Stimulated activated naive B cell treated with anti-CD40 and anti-IgM and Interleukin-4, amounts not matched to agents 10 μg/mL and 1 μg/mL and 100 μg/mL, for 72 hours (primary cell): ENCODE data around the gene SLC38A6.
A peak's percentile ranks its signal among the peaks of the same experiment; 100 is the strongest.

Source experiments
- ATAC-seq, 2 donors: fragments of 150-1000 bp; cut with Tn5 transposase; replicated peaks; 2 replicates each; pipeline ENCODE4 v1.10.0; 2021; ENCODE audit warnings: moderate library complexity in 1 of 2
- DNase-seq: peaks from one replicate; pipeline ENCODE4 v3.0.0; 2021
- H3K27ac Mint-ChIP-seq: one replicate; pipeline ENCODE4 v1.8.0; 2022; ENCODE audit warnings: mild to moderate bottlenecking, mixed read lengths
- H3K27me3 Mint-ChIP-seq, 2 donors: one replicate each; pipeline ENCODE4 v1.8.0; 2022; ENCODE audit warnings: mixed read lengths in 2 of 2
- H3K36me3 Mint-ChIP-seq, 2 donors: one replicate each; pipeline ENCODE4 v1.8.0; 2022; ENCODE audit warnings: mixed read lengths in 2 of 2, mild to moderate bottlenecking in 1 of 2
- H3K4me1 Mint-ChIP-seq, 2 donors: one replicate each; pipeline ENCODE4 v1.8.0; 2022; ENCODE audit warnings: mixed read lengths in 2 of 2, mild to moderate bottlenecking in 1 of 2
- H3K4me3 Mint-ChIP-seq, 2 donors: one replicate each; pipeline ENCODE4 v1.8.0; 2022; ENCODE audit warnings: mild to moderate bottlenecking in 2 of 2, mixed read lengths in 2 of 2, moderate library complexity in 1 of 2
- H3K9me3 Mint-ChIP-seq, 2 donors: one replicate each; pipeline ENCODE4 v1.8.0; 2022; ENCODE audit warnings: mixed read lengths in 2 of 2, mild to moderate bottlenecking in 1 of 2

Gene SLC38A6

DNA sequence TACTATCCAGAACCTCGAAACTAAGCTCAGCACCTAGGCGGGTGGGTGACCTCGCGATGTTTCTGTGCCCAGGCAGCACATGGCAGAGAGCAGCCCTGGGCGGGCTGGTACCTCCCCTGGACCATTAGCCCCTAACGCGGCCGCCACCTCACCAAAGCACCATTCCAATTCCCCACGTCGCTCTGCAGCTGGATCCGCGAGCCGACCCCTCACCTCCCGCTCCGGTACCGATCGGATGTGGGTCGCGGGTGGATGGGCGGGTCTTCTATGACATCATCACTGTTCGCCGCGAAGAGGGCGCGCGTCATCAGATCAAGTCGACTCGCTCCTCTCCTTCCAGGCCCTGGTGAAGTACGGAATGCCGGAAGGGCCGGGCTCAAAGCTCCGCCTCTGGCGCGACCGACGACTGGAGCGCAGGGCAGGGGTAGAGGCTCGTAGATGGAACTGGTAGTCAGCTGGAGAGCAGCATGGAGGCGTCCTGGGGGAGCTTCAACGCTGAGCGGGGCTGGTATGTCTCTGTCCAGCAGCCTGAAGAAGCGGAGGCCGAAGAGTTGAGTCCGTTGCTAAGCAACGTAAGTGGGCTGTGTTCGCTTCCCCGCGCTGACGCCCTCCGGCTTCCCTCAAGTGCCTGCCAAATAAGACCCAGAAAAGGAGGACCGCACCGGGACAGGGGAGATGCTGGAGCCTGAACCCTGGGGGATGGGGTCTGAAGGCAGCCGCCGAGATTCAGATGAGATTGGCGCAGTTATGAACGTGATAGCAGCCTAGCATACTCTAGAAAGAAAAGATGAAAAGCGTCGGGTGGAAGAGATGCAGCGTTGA is at the start of gene SLC38A6, which contains the start of gene TRMT5:
SLC38A6 (plus strand) TSS at position 435 of the 822 bp plus-strand sequence; CDS start at position 468, 33 bp downstream.
TRMT5 (minus strand) TSS at position 269 of the 822 bp plus-strand sequence; CDS start at position 163, 106 bp downstream.
- peak; percentile 88 to 91 for ATAC-seq
- Mint-ChIP-seq H3K9me3 (no peaks in the 10 kb centered on the region), H3K4me3 (no peak within 1 kb of the TSS), H3K27ac (no peak within 1 kb of the TSS), H3K4me1 (peaks cover 8 to 19% of the 10 kb centered on the region in 2 donors), H3K36me3 (peaks cover 9 to 19% of the 10 kb centered on the region in 2 donors), H3K27me3 (no peaks in the 10 kb centered on the region)
- DNase-seq = peak; percentile 88

DNA sequence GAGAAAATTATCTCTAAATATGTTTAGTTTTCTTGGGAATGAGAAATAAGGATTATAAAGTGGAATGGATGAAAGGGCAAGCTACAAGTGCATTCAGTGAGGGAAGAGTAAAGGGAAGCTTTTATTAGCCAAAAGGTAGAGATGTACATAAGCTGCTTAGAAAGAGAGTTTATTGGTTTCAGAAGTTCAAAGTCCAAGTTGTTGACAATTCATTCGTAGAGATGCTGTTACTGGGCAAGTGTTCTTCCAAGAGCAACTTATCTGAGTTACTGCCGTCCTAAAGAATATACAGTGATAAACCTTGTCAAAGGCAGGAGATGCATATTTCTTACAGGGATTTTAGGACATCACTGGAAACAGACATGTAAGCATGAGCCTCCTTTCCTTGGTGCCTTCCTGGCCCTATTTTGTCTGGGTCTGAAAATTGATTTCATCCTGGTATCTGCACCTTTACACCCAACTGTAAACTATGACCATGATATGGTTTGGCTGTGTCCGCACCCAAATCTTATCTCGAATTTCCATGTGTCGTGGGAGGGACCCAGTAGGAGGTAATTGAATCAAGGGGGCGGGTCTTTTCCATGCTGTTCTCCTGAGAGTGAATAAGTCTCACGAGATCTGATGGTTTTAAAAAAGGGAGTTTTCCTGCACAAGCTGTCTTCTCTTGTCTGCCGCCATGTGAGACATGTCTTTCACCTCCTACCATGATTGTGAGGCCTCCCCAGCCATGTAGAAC is 47.0 kb upstream of the SLC38A6 start:
- DNase-seq (no peak), ATAC-seq (no peak)
- Mint-ChIP-seq H3K27ac (no peak overlapping the region), H3K9me3 (peaks cover 0 to 1% of the 10 kb centered on the region in 2 donors), H3K27me3 (no peaks in the 10 kb centered on the region), H3K4me3 (no peak overlapping the region), H3K4me1 (no peaks in the 10 kb centered on the region), H3K36me3 (peaks cover 19 to 20% of the 10 kb centered on the region in 2 donors)

DNA sequence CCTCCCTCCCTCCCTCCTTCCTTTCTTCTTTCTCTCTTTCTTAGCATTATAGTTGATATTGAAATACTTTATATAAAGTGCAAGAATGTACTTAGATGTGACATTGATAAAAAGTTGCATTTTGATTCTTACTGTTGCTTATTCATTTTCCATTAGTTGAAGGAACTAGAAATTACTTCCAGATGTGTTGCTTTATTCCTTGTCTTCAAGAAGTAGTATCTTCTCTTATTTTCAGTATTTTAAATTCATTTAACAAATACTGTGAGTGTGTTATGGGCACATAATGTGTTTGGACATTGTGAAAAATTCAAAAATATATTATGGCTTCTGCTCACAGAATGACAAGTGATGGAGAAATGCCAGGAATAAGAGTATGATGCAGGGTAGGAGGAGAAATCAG is 45.7 kb upstream of the SLC38A6 start:
- Mint-ChIP-seq H3K36me3 (peaks cover 22 to 24% of the 10 kb centered on the region in 2 donors), H3K27me3 (no peaks in the 10 kb centered on the region), H3K4me3 (no peak overlapping the region), H3K9me3 (peaks cover 0 to 5% of the 10 kb centered on the region in 2 donors), H3K4me1 (peaks cover 0 to 4% of the 10 kb centered on the region in 2 donors), H3K27ac (no peak overlapping the region)
- ATAC-seq = no peak
- DNase-seq = no peak

DNA sequence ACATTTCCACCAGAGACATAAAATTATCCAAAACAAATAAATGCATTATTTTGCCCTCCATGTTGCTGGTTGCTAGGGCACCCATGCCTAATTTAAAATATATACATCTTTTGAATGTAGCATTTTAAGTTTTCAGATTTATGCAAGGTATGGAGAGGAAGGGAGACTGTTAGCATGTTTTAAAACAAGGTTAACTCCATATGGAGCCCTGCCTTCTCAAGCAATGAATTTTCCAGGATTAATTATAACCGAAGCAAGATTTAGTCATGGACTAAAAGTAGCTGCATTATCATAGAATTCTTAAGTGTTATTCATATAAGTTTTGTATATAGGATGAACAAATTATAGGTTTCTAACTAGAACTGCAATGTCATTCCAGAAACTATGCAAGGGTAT is 37.4 kb upstream of the SLC38A6 start:
- DNase-seq (no peak), ATAC-seq (no peak)
- Mint-ChIP-seq H3K4me1 (peaks cover 12 to 13% of the 10 kb centered on the region in 2 donors), H3K4me3 (no peak overlapping the region), H3K36me3 (peaks cover 24 to 25% of the 10 kb centered on the region in 2 donors), H3K9me3 (peaks cover 0 to 4% of the 10 kb centered on the region in 2 donors), H3K27ac (no peak overlapping the region), H3K27me3 (no peaks in the 10 kb centered on the region)

DNA sequence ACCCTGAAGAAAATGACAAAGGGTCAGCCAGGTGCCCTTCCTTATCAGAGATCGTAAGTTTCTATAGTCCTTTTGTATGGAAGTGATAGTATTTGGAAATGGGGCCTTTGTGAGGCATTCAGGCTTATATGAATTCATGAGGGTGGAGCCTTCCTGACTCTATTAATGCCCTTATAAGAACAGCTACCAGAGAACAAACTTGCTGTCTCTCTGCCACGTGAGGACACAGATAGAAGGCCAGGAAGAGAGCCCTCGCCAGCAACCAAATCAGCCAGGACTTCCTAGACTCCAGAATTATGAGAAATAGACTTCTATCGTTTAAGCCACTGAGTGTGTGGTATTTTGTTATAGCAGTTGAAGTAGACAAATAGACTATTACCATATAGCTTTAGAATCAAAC is 36.8 kb upstream of the SLC38A6 start:
- H3K4me1 Mint-ChIP-seq = peaks cover 12% of the 10 kb centered on the region in 2 donors
- peaks cover 20 to 22% of the 10 kb centered on the region in 2 donors for H3K36me3 Mint-ChIP-seq
- no peak for ATAC-seq
- peaks cover 0 to 3% of the 10 kb centered on the region in 2 donors for H3K9me3 Mint-ChIP-seq
- H3K27ac Mint-ChIP-seq = no peak overlapping the region
- H3K4me3 Mint-ChIP-seq = no peak overlapping the region
- H3K27me3 Mint-ChIP-seq = no peaks in the 10 kb centered on the region
- DNase-seq = no peak

DNA sequence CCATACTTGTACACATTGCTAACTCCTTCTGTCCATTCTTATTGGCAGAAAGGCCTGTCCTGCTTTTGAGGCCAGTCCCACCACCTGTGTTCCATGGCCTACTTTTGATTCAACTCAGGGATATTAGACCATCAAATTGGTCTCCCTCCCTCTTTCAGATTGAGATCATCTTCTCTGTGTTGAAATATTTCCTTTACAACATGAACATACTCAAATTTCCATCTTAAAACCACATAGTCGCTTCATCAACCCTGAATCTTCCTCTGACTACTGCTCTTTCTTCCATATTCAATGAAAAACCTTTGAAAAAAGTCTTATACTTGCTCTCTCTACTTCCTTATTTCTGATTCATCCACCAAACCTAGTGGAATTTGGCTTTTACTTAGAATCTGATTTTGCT is 35.1 kb upstream of the SLC38A6 start:
- peak; percentile 57 to 72 for ATAC-seq
- no peaks in the 10 kb centered on the region for H3K9me3 Mint-ChIP-seq
- peaks cover 18% of the 10 kb centered on the region in 2 donors for H3K36me3 Mint-ChIP-seq
- H3K27me3 Mint-ChIP-seq = no peaks in the 10 kb centered on the region
- H3K27ac Mint-ChIP-seq = peak overlapping the region; percentile 3
- no peak for DNase-seq
- no peak overlapping the region for H3K4me3 Mint-ChIP-seq
- H3K4me1 Mint-ChIP-seq = peaks cover 9 to 12% of the 10 kb centered on the region in 2 donors

DNA sequence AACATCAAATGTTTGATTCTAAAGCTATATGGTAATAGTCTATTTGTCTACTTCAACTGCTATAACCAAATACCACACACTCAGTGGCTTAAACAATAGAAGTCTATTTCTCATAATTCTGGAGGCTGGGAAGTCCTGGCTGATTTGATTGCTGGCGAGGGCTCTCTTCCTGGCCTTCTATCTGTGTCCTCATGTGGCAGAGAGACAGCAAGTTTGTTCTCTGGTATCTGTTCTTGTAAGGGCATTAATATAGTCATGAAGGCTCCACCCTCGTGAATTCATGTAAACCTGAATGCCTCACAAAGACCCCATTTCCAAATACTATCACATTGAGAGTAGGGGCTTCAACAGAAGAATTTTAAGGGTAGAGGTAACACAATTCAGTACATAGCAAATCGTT is 34.3 kb upstream of the SLC38A6 start:
- no peak overlapping the region for H3K4me3 Mint-ChIP-seq
- DNase-seq (no peak), ATAC-seq (no peak)
- H3K9me3 Mint-ChIP-seq = no peaks in the 10 kb centered on the region
- peaks cover 9 to 12% of the 10 kb centered on the region in 2 donors for H3K4me1 Mint-ChIP-seq
- no peaks in the 10 kb centered on the region for H3K27me3 Mint-ChIP-seq
- H3K36me3 Mint-ChIP-seq = peaks cover 12 to 14% of the 10 kb centered on the region in 2 donors
- H3K27ac Mint-ChIP-seq = no peak overlapping the region

DNA sequence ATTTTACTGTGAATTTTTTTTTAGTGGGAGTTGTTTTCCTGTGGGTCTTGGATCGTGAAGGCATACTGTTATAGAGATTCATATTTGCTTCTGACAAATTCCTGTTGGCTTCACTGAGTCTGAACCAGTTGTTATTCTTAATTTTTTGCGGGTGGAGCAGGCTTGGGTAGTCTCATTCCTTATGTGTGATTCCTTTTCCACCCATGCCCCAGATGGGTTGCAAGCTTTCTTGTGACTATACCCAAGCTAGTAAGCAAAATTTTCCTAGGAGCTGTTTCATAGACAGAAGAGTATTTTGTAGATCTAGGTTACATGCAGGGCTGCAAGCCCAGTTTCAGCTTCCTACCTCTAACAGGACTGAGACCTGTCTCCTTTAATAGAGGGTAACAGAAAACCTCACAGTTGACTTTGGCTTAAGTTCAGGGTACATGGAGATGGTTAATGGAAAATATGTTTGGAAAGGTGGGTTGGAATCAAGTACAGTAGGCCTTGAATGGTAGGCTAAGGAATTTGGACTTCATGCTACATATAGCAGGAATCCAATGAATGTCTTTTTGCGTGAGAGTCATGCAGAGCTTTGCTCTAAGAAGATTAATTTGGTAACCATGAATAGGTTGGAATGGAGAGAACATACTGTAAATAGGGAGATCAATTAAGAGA is 29.1 kb upstream of the SLC38A6 start:
- no peak overlapping the region for H3K4me3 Mint-ChIP-seq
- H3K9me3 Mint-ChIP-seq = peaks cover 12 to 13% of the 10 kb centered on the region in 2 donors
- peaks cover 13 to 20% of the 10 kb centered on the region in 2 donors for H3K36me3 Mint-ChIP-seq
- DNase-seq (no peak), ATAC-seq (no peak)
- no peaks in the 10 kb centered on the region for H3K4me1 Mint-ChIP-seq
- H3K27ac Mint-ChIP-seq = no peak overlapping the region
- no peaks in the 10 kb centered on the region for H3K27me3 Mint-ChIP-seq

DNA sequence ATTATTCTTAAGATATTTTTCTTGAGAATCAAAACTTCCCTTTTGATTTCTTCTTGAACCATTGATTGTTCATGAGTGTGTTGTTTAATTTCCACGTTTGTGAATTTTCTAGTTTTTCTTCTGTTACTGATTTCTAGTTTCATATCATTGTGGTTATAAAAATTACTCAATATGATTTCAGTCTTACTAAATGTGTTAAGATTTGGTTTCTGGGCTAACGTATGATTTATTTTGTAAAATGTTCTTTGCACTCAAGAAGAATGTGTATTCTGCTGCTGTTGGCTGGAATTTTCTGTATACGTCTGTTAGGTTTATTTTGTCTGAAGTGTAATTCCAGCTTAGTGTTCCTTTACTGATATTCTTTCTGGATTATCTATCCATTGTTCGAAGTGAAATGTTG is 24.8 kb upstream of the SLC38A6 start:
- no peak for DNase-seq
- H3K27ac Mint-ChIP-seq = no peak overlapping the region
- no peaks in the 10 kb centered on the region for H3K4me1 Mint-ChIP-seq
- ATAC-seq = no peak
- peaks cover 43 to 51% of the 10 kb centered on the region in 2 donors for H3K36me3 Mint-ChIP-seq
- peaks cover 21 to 25% of the 10 kb centered on the region in 2 donors for H3K9me3 Mint-ChIP-seq
- no peak overlapping the region for H3K4me3 Mint-ChIP-seq
- H3K27me3 Mint-ChIP-seq = no peaks in the 10 kb centered on the region

DNA sequence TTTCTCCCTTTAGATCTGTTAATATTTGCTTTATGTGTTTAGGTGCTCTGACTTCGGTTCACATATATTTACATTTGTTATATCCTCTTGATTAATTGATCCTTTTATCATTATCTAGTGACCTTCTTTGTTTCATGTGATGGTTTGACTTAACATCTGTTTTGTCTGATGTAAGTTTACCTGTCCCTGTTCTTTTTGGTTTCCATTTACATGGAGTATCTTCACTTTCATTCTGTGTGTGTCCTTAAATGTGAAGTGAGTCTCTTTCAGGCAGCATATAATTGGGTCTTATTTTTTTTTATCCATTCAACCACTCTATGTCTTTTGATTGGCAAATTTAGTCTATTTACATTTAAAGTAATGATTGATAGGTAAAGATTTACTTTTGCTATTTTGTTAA is 24.4 kb upstream of the SLC38A6 start:
- no peaks in the 10 kb centered on the region for H3K4me1 Mint-ChIP-seq
- no peaks in the 10 kb centered on the region for H3K27me3 Mint-ChIP-seq
- no peak for DNase-seq
- H3K27ac Mint-ChIP-seq = no peak overlapping the region
- H3K9me3 Mint-ChIP-seq = peaks cover 21 to 25% of the 10 kb centered on the region in 2 donors
- no peak for ATAC-seq
- H3K4me3 Mint-ChIP-seq = no peak overlapping the region
- peaks cover 45 to 54% of the 10 kb centered on the region in 2 donors for H3K36me3 Mint-ChIP-seq

DNA sequence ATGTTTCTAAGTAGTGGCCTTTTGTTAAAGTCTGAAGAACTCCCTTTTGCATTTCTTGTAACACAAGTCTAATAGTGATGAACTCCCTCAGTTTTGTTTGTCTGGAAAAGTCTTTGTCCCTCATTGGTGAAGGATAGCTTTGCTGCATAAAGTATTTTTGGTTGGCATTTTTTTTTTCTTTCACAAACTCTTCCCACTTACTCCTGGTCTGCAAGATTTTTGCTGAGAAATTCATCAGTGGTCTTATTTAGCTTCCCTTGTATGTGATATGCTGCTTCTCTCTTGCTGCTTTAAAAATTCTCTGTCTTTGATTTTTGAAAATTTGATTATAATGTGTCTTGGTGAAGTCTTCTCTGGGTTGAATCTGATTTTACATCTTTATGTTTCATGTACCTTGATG is 22.9 kb upstream of the SLC38A6 start:
- DNase-seq = no peak

DNA sequence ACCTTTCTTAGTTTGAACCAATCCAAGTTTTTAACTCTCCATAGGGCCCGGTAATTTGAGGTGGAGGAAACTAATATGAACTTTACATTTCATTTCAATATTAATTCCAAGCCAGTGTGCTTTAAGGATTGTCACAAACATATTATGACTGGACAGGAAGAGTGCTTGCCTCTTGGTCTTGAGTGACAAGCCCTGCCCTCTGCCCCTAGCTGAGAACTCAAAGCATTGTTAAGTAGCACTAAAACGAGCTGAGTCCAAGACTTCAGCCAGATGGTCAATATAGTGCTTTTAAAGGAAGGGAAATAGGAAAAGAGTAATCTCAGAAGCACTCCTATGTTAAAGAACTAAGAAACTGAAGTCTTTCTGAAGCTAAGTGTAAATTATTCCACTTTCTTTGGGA is 17.3 kb upstream of the SLC38A6 start:
- ATAC-seq (no peak), DNase-seq (no peak)
- peaks cover 1 to 5% of the 10 kb centered on the region in 2 donors for H3K4me1 Mint-ChIP-seq
- H3K27me3 Mint-ChIP-seq = no peaks in the 10 kb centered on the region
- peaks cover 19 to 31% of the 10 kb centered on the region in 2 donors for H3K36me3 Mint-ChIP-seq
- H3K4me3 Mint-ChIP-seq = no peak overlapping the region
- H3K27ac Mint-ChIP-seq = no peak overlapping the region
- H3K9me3 Mint-ChIP-seq = peaks cover 0 to 4% of the 10 kb centered on the region in 2 donors

More for the DNA sequence above, 22.9 kb upstream of the SLC38A6 start:
- Mint-ChIP-seq H3K27me3 (no peaks in the 10 kb centered on the region), H3K4me1 (no peaks in the 10 kb centered on the region), H3K27ac (no peak overlapping the region), H3K36me3 (peaks cover 45 to 54% of the 10 kb centered on the region in 2 donors), H3K4me3 (no peak overlapping the region), H3K9me3 (peaks cover 21 to 25% of the 10 kb centered on the region in 2 donors)
- ATAC-seq = no peak

DNA sequence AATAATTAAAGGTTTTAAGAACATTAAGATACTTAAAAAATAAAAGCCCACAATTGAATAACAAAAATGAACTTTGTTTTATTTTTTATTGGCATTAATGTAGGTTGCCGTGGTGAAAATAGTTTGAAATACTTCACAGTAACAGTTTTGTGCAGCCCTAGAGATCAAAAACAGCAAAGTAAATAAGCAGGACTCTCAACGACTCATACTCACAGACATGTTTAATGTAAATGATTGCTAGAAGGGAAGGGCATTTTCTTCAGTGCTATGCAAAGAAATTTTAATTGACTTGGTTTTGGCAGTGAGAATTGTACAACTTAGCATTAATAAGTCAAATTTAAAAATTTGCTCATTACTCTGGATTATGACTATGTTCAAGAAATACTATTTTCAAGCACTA is 16.1 kb upstream of the SLC38A6 start:
- Mint-ChIP-seq H3K4me3 (no peak overlapping the region), H3K36me3 (peaks cover 9 to 20% of the 10 kb centered on the region in 2 donors), H3K27ac (no peak overlapping the region), H3K4me1 (peaks cover 1 to 5% of the 10 kb centered on the region in 2 donors), H3K9me3 (no peaks in the 10 kb centered on the region), H3K27me3 (no peaks in the 10 kb centered on the region)
- DNase-seq (no peak), ATAC-seq (no peak)

DNA sequence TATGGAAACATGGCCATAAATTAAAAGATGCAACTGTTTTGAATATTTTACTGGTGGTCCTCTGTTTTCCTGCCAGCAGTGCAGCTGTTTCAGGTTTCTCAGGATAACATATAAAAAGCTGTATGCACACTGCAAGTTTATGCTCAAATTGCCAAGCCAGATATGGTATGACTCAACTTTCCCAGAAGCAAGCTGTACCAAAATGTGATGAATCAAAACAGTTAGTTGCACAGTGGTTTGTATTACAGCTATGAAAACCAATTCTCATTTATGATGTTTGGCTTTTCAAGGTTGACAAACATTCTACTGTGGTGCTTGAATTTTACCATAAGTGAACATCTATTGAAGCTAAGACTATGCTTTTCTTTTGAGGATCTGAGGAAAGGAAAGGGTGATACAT is 15.6 kb upstream of the SLC38A6 start:
- H3K27ac Mint-ChIP-seq = no peak overlapping the region
- H3K9me3 Mint-ChIP-seq = no peaks in the 10 kb centered on the region
- H3K36me3 Mint-ChIP-seq = peaks cover 6 to 15% of the 10 kb centered on the region in 2 donors
- no peak overlapping the region for H3K4me3 Mint-ChIP-seq
- peaks cover 1 to 5% of the 10 kb centered on the region in 2 donors for H3K4me1 Mint-ChIP-seq
- no peaks in the 10 kb centered on the region for H3K27me3 Mint-ChIP-seq
- DNase-seq = no peak
- no peak for ATAC-seq
